Colonic mucosa (tissue), 4 donors: ENCODE data around the gene ERFL. TPM values are rescaled to one million over a fixed set of nuclear protein-coding genes. Genes with fewer than 3 reads are reported as not detected.
"Not testable (repeated sequence)": the region's sequence is repeated elsewhere in the genome, so short reads cannot be mapped to it uniquely, and the experiment has no call there.

Experiments used
- DNase-seq: peaks from one replicate; pipeline ENCODE4 v3.0.0-alpha.2; 2020
- H3K27ac ChIP-seq: fragments of 200-600 bp; one replicate; pipeline ENCODE4 v1.8.0; 2021
- H3K27me3 ChIP-seq: fragments of 200-600 bp; one replicate; pipeline ENCODE4 v1.8.0; 2021
- H3K36me3 ChIP-seq: fragments of 200-600 bp; one replicate; pipeline ENCODE4 v1.8.0; 2021
- H3K4me1 ChIP-seq: fragments of 200-600 bp; one replicate; pipeline ENCODE4 v1.8.0; 2021; ENCODE audit warnings: mild to moderate bottlenecking
- H3K4me3 ChIP-seq: fragments of 200-600 bp; one replicate; pipeline ENCODE4 v1.8.0; 2021
- H3K9ac ChIP-seq, 2 donors: one replicate each; pipeline ENCODE4 v1.7.0; 2013; ENCODE audit warnings: control low read depth in 2 of 2, low read depth in 2 of 2, low read length in 2 of 2
- H3K9me3 ChIP-seq: fragments of 200-600 bp; one replicate; pipeline ENCODE4 v1.8.0; 2021
- CTCF ChIP-seq: fragments of 200-600 bp; IDR thresholded peaks from one replicate; pipeline ENCODE4 v1.8.0; 2022; ENCODE audit warnings: antibody characterized with exemption, mild to moderate bottlenecking
- intact Hi-C: fragments of 100-400 bp; cut with DNase I; formaldehyde crosslinking; loops from one replicate; pipeline ENCODE4 v1.14.1; 2022
- total RNA-seq, 2 donors: library from RNA; stranded (reverse); fragmentation: NEBNext Ultra II Directional in 1 of 2; extraction: Animal tissue kit (Norgen Biotek cat#: 25700) in 1 of 2; gene quantifications; one replicate each; pipeline ENCODE4 v1.2.1, GENCODE V29; 2021
- donor health status: healthy.
- donor health status: DM: no; HTN: no; CAD: no.
- donor health status: DM: no; HTN: no; CAD: no.

The ERFL gene
- total RNA-seq, 2 donors from 2014 or later: 0.42 to 0.47 TPM

- Histone ChIP-seq H3K9ac (peak within 1 kb of the TSS; percentile 40 to 60), H3K4me3 (no peak within 1 kb of the TSS), H3K9me3 (no peaks in the 10 kb centered on the region), H3K36me3 (no peaks in the 10 kb centered on the region), H3K27ac (peak within 1 kb of the TSS; percentile 6), H3K27me3 (no peaks in the 10 kb centered on the region), H3K4me1 (no peaks in the 10 kb centered on the region)
- TF ChIP-seq CTCF: no peak
- intact Hi-C loops: no loop called here
- no peak for DNase-seq
These were observed 51.1 kb downstream of the ERFL start, which contains the start of gene CD79A for GRCh38 chr19:41876847-41877832. CD79A (plus strand) TSS chr19:41877279; CDS start chr19:41877305, 26 bp downstream.

GRCh38 chr19:41875973-41876372, 52.3 kb downstream of the ERFL start:
- DNase-seq, H3K4me1 ChIP-seq, H3K36me3 ChIP-seq, H3K9ac ChIP-seq, H3K27ac ChIP-seq, intact Hi-C loops, H3K4me3 ChIP-seq, H3K9me3 ChIP-seq, H3K27me3 ChIP-seq: not testable (repeated sequence)

- peak; percentile 82 for TF ChIP-seq CTCF
- no peak overlapping the region for H3K27ac ChIP-seq
- intact Hi-C loops: loop anchor here (1.0 to 5.0 kb wide), 2 partner anchors 62 to 79 kb away; no protein-coding TSS in a partner anchor
- H3K4me3 ChIP-seq: no peak overlapping the region
- H3K4me1 ChIP-seq: peaks cover 5% of the 10 kb centered on the region
- peaks cover 25% of the 10 kb centered on the region for H3K36me3 ChIP-seq
- H3K9me3 ChIP-seq: no peaks in the 10 kb centered on the region
- H3K9ac ChIP-seq: no peak overlapping the region
- peak; percentile 89 for DNase-seq
- H3K27me3 ChIP-seq: no peaks in the 10 kb centered on the region
These were observed 55.2 kb downstream of the ERFL start for GRCh38 chr19:41872775-41873647.

GRCh38 chr19:41872384-41872774, 55.9 kb downstream of the ERFL start:
- peaks cover 5% of the 10 kb centered on the region for H3K4me1 ChIP-seq
- H3K36me3 ChIP-seq: peaks cover 25% of the 10 kb centered on the region
- no peak for TF ChIP-seq CTCF
- no peak for DNase-seq
- no peak overlapping the region for H3K4me3 ChIP-seq
- H3K27me3 ChIP-seq: no peaks in the 10 kb centered on the region
- H3K9me3 ChIP-seq: no peaks in the 10 kb centered on the region
- intact Hi-C loops: loop anchor here (5.0 kb wide), 1 partner anchor 80 kb away; no protein-coding TSS in a partner anchor
- H3K27ac ChIP-seq: peak overlapping the region; percentile 44
- no peak overlapping the region for H3K9ac ChIP-seq

- H3K36me3 ChIP-seq: peaks cover 25% of the 10 kb centered on the region
- H3K4me1 ChIP-seq: peaks cover 5% of the 10 kb centered on the region
- no peaks in the 10 kb centered on the region for H3K27me3 ChIP-seq
- peak overlapping the region in 1 of 2 donors; percentile 46 for H3K9ac ChIP-seq
- intact Hi-C loops: loop anchor here (5.0 kb wide), 1 partner anchor 81 kb away; no protein-coding TSS in a partner anchor
- no peaks in the 10 kb centered on the region for H3K9me3 ChIP-seq
- H3K4me3 ChIP-seq: no peak overlapping the region
- no peak for TF ChIP-seq CTCF
- no peak for DNase-seq
- H3K27ac ChIP-seq: peak overlapping the region; percentile 44
These were observed 56.5 kb downstream of the ERFL start for GRCh38 chr19:41871573-41872383.
